ENCODE results near the gene ZNF500. TPM values are rescaled to one million over a fixed set of nuclear protein-coding genes. Genes with fewer than 3 reads are reported as not detected.

The ZNF500 gene
- total RNA-seq, 4 donors from 2014 or later = 11.0 to 31.2 (median 20.2) TPM

- Histone ChIP-seq H3K4me3 (peak overlapping the region; percentile 71 to 88), H3K4me1 (peaks cover 0 to 15% of the 10 kb centered on the region in 2 donors), H3K9me3 (no peaks in the 10 kb centered on the region), H3K36me3 (no peaks in the 10 kb centered on the region), H3K27me3 (no peaks in the 10 kb centered on the region), H3K27ac (no peak overlapping the region)
- intact Hi-C loops (cut with DNase I; ENCODE audit: low total_unique reads) = loop anchor here (5.0 kb wide), 1 partner anchor 37 kb away; the partner anchor contains the start of gene ROGDI
- no peak for DNase-seq
- no peak for TF ChIP-seq CTCF (IDR thresholded peaks at IDR 0.05)
- no peak for TF ChIP-seq POLR2A (IDR thresholded peaks at IDR 0.05)
These were observed 1.2 kb downstream of the ZNF500 start for GRCh38 chr16:4765511-4766474.

GRCh38 chr16:4763791-4764190 is 3.2 kb downstream of the ZNF500 start:
- no peak overlapping the region for H3K4me3 ChIP-seq
- no peak for TF ChIP-seq POLR2A (IDR thresholded peaks at IDR 0.05)
- no peak for TF ChIP-seq CTCF (IDR thresholded peaks at IDR 0.05)
- no peak overlapping the region for H3K27ac ChIP-seq
- DNase-seq = no peak
- intact Hi-C loops (cut with DNase I; ENCODE audit: low total_unique reads) = no loop called here
- H3K4me1 ChIP-seq = peaks cover 0 to 15% of the 10 kb centered on the region in 2 donors
- no peaks in the 10 kb centered on the region for H3K9me3 ChIP-seq
- no peaks in the 10 kb centered on the region for H3K27me3 ChIP-seq
- no peaks in the 10 kb centered on the region for H3K36me3 ChIP-seq

- Histone ChIP-seq H3K27ac (no peak overlapping the region), H3K4me1 (peaks cover 0 to 7% of the 10 kb centered on the region in 2 donors), H3K36me3 (no peaks in the 10 kb centered on the region), H3K27me3 (no peaks in the 10 kb centered on the region), H3K4me3 (no peak overlapping the region), H3K9me3 (no peaks in the 10 kb centered on the region)
- DNase-seq = no peak
- intact Hi-C loops (cut with DNase I; ENCODE audit: low total_unique reads) = no loop called here
- TF ChIP-seq POLR2A (IDR thresholded peaks at IDR 0.05) = no peak
- no peak for TF ChIP-seq CTCF (IDR thresholded peaks at IDR 0.05)
These were observed 4.8 kb downstream of the ZNF500 start for GRCh38 chr16:4762205-4762604.

GRCh38 chr16:4760221-4760910 is 6.6 kb downstream of the ZNF500 start:
- Histone ChIP-seq H3K4me3 (no peak overlapping the region), H3K36me3 (no peaks in the 10 kb centered on the region), H3K9me3 (no peaks in the 10 kb centered on the region), H3K27ac (no peak overlapping the region), H3K27me3 (no peaks in the 10 kb centered on the region), H3K4me1 (peaks cover 0 to 3% of the 10 kb centered on the region in 2 donors)
- no peak for TF ChIP-seq CTCF (IDR thresholded peaks at IDR 0.05)
- TF ChIP-seq POLR2A (IDR thresholded peaks at IDR 0.05) = no peak
- no peak for DNase-seq
- intact Hi-C loops (cut with DNase I; ENCODE audit: low total_unique reads) = no loop called here

GRCh38 chr16:4755687-4756086 is 11.3 kb downstream of the ZNF500 start:
- intact Hi-C loops (cut with DNase I; ENCODE audit: low total_unique reads) = no loop called here
- Histone ChIP-seq H3K27me3 (no peaks in the 10 kb centered on the region), H3K36me3 (no peaks in the 10 kb centered on the region)

More at GRCh38 chr16:4755687-4756086, 11.3 kb downstream of the ZNF500 start:
- no peak for DNase-seq
- H3K4me1 ChIP-seq = no peaks in the 10 kb centered on the region
- TF ChIP-seq POLR2A (IDR thresholded peaks at IDR 0.05) (no peak), CTCF (IDR thresholded peaks at IDR 0.05) (no peak)
- H3K27ac ChIP-seq = no peak overlapping the region
- no peaks in the 10 kb centered on the region for H3K9me3 ChIP-seq
- H3K4me3 ChIP-seq = no peak overlapping the region

Measured in uterus (tissue), 4 donors.